SU-DHL-6 (cell line): Measurements from ENCODE around the gene EXOC7.

Experiments used
- EZH2phosphoT487 ChIP-seq: fragments of 200-600 bp; sonication (generic), shearing (Covaris generic); conservative IDR thresholded peaks from 2 replicates; pipeline ENCODE4 v1.6.1; 2018; ENCODE audit warnings: mild to moderate bottlenecking, antibody characterized with exemption, low read length, moderate library complexity, mixed read lengths
- TF ChIP-seq, protein P1 (sequence below): fragments of 200-600 bp; sonication (generic); IDR thresholded peaks from one replicate; pipeline ENCODE4 v1.5.1; 2017; ENCODE audit warnings: antibody characterized with exemption, mild to moderate bottlenecking, low read length, moderate library complexity; ENCODE audit not compliant: insufficient read depth, poor library complexity, severe bottlenecking

DNA sequence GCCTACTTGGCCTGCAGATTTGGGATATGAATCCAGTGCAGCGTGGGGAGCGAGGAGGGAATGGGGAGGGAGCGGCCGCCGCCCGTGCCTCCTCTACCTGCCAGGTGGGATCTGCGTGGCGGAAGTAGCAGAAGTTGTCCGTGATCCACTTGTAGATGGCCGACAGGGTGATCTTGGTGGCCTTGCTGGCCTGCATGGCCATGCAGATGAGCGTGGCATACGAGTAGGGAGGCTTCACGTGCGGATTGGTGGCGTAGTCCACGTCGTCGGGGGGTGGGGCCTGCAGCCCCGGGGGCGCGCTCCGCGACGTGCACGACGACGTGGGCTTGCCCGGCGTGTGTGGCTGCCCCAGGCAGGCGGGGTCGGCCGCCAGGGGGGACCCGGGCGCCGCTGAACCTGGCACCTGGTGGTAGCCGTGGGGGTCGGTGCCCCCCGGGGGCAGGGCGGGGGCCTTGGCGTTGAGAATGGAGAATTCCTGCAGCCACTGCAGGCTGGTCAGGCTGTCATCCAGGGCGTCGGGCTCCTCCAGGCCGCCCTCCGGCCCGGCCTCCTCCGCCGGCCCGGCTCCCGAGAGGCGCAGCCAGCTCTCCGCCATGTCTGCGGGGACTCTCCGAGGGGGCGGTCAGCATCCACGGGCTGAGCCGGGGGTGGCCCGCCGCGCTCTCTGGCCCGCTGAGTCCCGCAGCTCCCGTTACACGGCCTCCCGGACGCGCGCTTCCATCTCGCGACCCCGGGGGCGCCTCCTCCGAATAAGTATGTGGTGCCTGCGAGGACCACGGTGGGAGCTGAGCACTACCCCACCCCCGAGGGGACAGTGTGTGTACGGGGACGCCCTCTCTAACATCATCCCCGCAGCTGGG, 36.4 kb upstream of the EXOC7 start:
- TF ChIP-seq, protein P1, sequence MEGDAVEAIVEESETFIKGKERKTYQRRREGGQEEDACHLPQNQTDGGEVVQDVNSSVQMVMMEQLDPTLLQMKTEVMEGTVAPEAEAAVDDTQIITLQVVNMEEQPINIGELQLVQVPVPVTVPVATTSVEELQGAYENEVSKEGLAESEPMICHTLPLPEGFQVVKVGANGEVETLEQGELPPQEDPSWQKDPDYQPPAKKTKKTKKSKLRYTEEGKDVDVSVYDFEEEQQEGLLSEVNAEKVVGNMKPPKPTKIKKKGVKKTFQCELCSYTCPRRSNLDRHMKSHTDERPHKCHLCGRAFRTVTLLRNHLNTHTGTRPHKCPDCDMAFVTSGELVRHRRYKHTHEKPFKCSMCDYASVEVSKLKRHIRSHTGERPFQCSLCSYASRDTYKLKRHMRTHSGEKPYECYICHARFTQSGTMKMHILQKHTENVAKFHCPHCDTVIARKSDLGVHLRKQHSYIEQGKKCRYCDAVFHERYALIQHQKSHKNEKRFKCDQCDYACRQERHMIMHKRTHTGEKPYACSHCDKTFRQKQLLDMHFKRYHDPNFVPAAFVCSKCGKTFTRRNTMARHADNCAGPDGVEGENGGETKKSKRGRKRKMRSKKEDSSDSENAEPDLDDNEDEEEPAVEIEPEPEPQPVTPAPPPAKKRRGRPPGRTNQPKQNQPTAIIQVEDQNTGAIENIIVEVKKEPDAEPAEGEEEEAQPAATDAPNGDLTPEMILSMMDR: no peak
- no peak for TF ChIP-seq EZH2phosphoT487
